HG03095 (cell line): ENCODE measurements around the gene TRIM27.
"Not testable (repeated sequence)": the region's sequence is repeated elsewhere in the genome, so short reads cannot be mapped to it uniquely, and the experiment has no call there.

Experiments used
- ATAC-seq: cut with Tn5 transposase; IDR thresholded peaks from one replicate; pipeline ENCODE4 v1.9.1; 2021; ENCODE audit warnings: moderate library complexity; ENCODE audit not compliant: unreplicated experiment

The TRIM27 gene

GRCh38 chr6:28896505-28897368 lies 27.0 kb downstream of the TRIM27 start:
- ATAC-seq, result no peak

GRCh38 chr6:28895131-28895812 lies 28.5 kb downstream of the TRIM27 start:
- peak; percentile 76 for ATAC-seq

GRCh38 chr6:28893172-28893799 lies 30.5 kb downstream of the TRIM27 start:
- ATAC-seq, result no peak

GRCh38 chr6:28892525-28892924 lies 31.3 kb downstream of the TRIM27 start:
- ATAC-seq, result no peak

GRCh38 chr6:28887796-28888496 lies 35.8 kb downstream of the TRIM27 start:
- ATAC-seq, result no peak

GRCh38 chr6:28886079-28886439 lies 37.7 kb downstream of the TRIM27 start:
- no peak for ATAC-seq

GRCh38 chr6:28884423-28885131 lies 39.2 kb downstream of the TRIM27 start:
- ATAC-seq, result no peak

GRCh38 chr6:28880894-28881780 lies 42.6 kb downstream of the TRIM27 start:
- ATAC-seq, result no peak

GRCh38 chr6:28880519-28880893 lies 43.3 kb downstream of the TRIM27 start:
- ATAC-seq, result no peak

- ATAC-seq, result no peak
These were observed 47.1 kb downstream of the TRIM27 start for GRCh38 chr6:28876710-28877109.

- no peak for ATAC-seq
These were observed 48.5 kb downstream of the TRIM27 start for GRCh38 chr6:28875191-28875747.

GRCh38 chr6:28872157-28872817 lies 51.5 kb downstream of the TRIM27 start:
- not testable (repeated sequence) for ATAC-seq

GRCh38 chr6:28871335-28872156 lies 52.2 kb downstream of the TRIM27 start:
- ATAC-seq, result no peak

GRCh38 chr6:28868873-28869272 lies 54.9 kb downstream of the TRIM27 start:
- no peak for ATAC-seq

GRCh38 chr6:28867086-28867409 lies 56.7 kb downstream of the TRIM27 start:
- ATAC-seq, result no peak

GRCh38 chr6:28866205-28867085 lies 57.3 kb downstream of the TRIM27 start:
- not testable (repeated sequence) for ATAC-seq
